Naive thymus-derived CD4-positive, alpha-beta T cell (primary cell): Measurements from ENCODE around the gene ZNF280A. TPM values are rescaled to one million over a fixed set of nuclear protein-coding genes. Genes with fewer than 3 reads are reported as not detected.

ENCODE experiments used
- ATAC-seq: fragments of 150-1000 bp; cut with Tn5 transposase; 2 replicates; pipeline ENCODE4 v1.10.0; 2021; ENCODE audit warnings: mild to moderate bottlenecking, moderate library complexity
- CTCF ChIA-PET: fragments of 350-600 bp; sonication (Branson Sonifier 250); formaldehyde crosslinking; loops from one replicate; lab custom pipeline; 2021; ENCODE audit warnings: antibody characterized with exemption; lab: Charles Lee
- POLR2A ChIA-PET: fragments of 350-600 bp; sonication (Branson Sonifier 250); formaldehyde crosslinking; loops from one replicate; lab custom pipeline; 2021; ENCODE audit warnings: antibody characterized with exemption, inconsistent platforms; lab: Charles Lee
- DNase-seq, 9 donors: peaks; one replicate each; pipeline versions ENCODE4 v3.0.0 to v3.0.0-alpha.2; 2020 to 2022; ENCODE audit warnings: mixed read lengths in 1 of 9
- H3K27ac ChIP-seq: one replicate; pipeline ENCODE4 v1.7.0; 2013; ENCODE audit warnings: mild to moderate bottlenecking, low read depth, low read length, moderate library complexity
- H3K27me3 ChIP-seq, 2 donors: one replicate each; pipeline ENCODE4 v1.7.0; 2013; ENCODE audit warnings: low read length in 2 of 2, mild to moderate bottlenecking in 2 of 2, moderate library complexity in 2 of 2; ENCODE audit not compliant: control insufficient read depth in 2 of 2, insufficient read depth in 2 of 2
- H3K36me3 ChIP-seq, 3 experiments: 1 replicate in 2 of 3; 2 replicates in 1 of 3; pipeline ENCODE4 v1.7.0; 2013; ENCODE audit warnings: low read length in 3 of 3, mild to moderate bottlenecking in 3 of 3, moderate library complexity in 1 of 3; ENCODE audit not compliant: insufficient read depth in 3 of 3, control insufficient read depth in 2 of 3
- H3K4me1 ChIP-seq, 2 donors: one replicate each; pipeline ENCODE4 v1.7.0; 2013; ENCODE audit warnings: low read length in 2 of 2, mild to moderate bottlenecking in 2 of 2, moderate library complexity in 1 of 2; ENCODE audit not compliant: control insufficient read depth in 2 of 2, insufficient read depth in 2 of 2
- H3K4me3 ChIP-seq: 2 replicates; pipeline ENCODE4 v1.7.0; 2013; ENCODE audit warnings: mild to moderate bottlenecking, low read length
- H3K9me3 ChIP-seq, 3 experiments: 1 replicate in 2 of 3; 2 replicates in 1 of 3; pipeline ENCODE4 v1.7.0; 2013; ENCODE audit warnings: low read length in 3 of 3; ENCODE audit not compliant: control insufficient read depth in 2 of 3
- H3K27ac Mint-ChIP-seq, 9 donors: one replicate each; pipeline ENCODE4 v1.8.0; 2020 to 2022; ENCODE audit warnings: mixed read lengths in 9 of 9, mild to moderate bottlenecking in 8 of 9, moderate library complexity in 5 of 9, inconsistent platforms in 2 of 9
- H3K27me3 Mint-ChIP-seq, 5 donors: one replicate each; pipeline ENCODE4 v1.8.0; 2021 to 2022; ENCODE audit warnings: mixed read lengths in 5 of 5, mild to moderate bottlenecking in 1 of 5
- H3K36me3 Mint-ChIP-seq, 5 donors: one replicate each; pipeline ENCODE4 v1.8.0; 2020 to 2022; ENCODE audit warnings: mixed read lengths in 5 of 5, mild to moderate bottlenecking in 3 of 5, inconsistent platforms in 1 of 5
- H3K4me1 Mint-ChIP-seq, 7 donors: one replicate each; pipeline ENCODE4 v1.8.0; 2020 to 2022; ENCODE audit warnings: mixed read lengths in 7 of 7, mild to moderate bottlenecking in 3 of 7, inconsistent platforms in 1 of 7
- H3K4me3 Mint-ChIP-seq, 10 donors: one replicate each; pipeline ENCODE4 v1.8.0; 2020 to 2022; ENCODE audit warnings: mild to moderate bottlenecking in 10 of 10, mixed read lengths in 10 of 10, moderate library complexity in 6 of 10, inconsistent platforms in 2 of 10
- H3K9me3 Mint-ChIP-seq, 11 donors: one replicate each; pipeline ENCODE4 v1.8.0; 2020 to 2022; ENCODE audit warnings: mixed read lengths in 11 of 11, mild to moderate bottlenecking in 4 of 11, inconsistent platforms in 1 of 11, moderate library complexity in 1 of 11
- intact Hi-C, 2 donors: fragments of 100-400 bp; cut with micrococcal nuclease; formaldehyde crosslinking; loops; one replicate each; pipeline ENCODE4 v1.15.1; 2023
- polyA plus RNA-seq, 2 donors: library from polyadenylated mRNA; unstranded; fragments of 300-500 nt; fragmentation: Illumina TruSeq; gene quantifications; one replicate each; pipeline ENCODE4 v1.2.3, GENCODE V29; 2021
- total RNA-seq, 6 experiments: library from RNA in 5 of 6; stranded (reverse) in 5 of 6; gene quantifications; 1 replicate in 5 of 6; 2 replicates in 1 of 6; pipeline ENCODE4 v1.2.3 and lab custom pipeline; 2021 to 2026

The ZNF280A gene
- total and polyA plus RNA-seq, 7 experiments from 2014 or later = not detected

DNA sequence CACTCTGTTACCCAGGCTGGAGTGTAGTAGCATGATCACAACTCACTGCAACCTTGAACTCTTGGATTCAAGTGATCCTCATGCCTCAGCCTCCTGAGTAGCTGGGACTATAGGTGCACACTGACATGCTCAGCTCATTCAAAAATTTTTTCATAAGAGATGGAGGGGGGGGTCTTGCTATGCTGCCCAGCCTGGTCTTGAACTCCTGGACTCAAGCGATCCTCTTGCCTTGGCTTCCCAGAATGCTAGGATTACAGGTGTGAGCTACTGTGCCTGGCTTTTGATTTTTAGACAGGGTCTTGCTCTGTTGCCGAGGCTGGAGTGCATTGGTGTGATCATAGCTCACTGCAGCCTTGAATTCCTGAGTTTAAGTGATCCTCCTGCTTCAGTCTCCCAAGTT is 25.0 kb upstream of the ZNF280A start:
- Mint-ChIP-seq H3K9me3 (no peaks in the 10 kb centered on the region), H3K27me3 (peaks cover 0 to 8% (median 3%) of the 10 kb centered on the region in 5 donors), H3K36me3 (no peaks in the 10 kb centered on the region), H3K4me3 (no peak overlapping the region), H3K4me1 (no peaks in the 10 kb centered on the region), H3K27ac (no peak overlapping the region)
- Histone ChIP-seq H3K9me3 (no peaks in the 10 kb centered on the region), H3K36me3 (no peaks in the 10 kb centered on the region), H3K27ac (no peak overlapping the region), H3K4me3 (no peak overlapping the region), H3K4me1 (no peaks in the 10 kb centered on the region), H3K27me3 (peaks cover 0 to 2% of the 10 kb centered on the region in 2 donors)
- POLR2A ChIA-PET = no interaction called here
- CTCF ChIA-PET = interaction anchor here (1.1 kb wide), 1 partner anchor 32 kb away, joined by 3 read pairs; no protein-coding TSS in a partner anchor
- DNase-seq = no peak
- intact Hi-C loops = no loop called here
- no peak for ATAC-seq

DNA sequence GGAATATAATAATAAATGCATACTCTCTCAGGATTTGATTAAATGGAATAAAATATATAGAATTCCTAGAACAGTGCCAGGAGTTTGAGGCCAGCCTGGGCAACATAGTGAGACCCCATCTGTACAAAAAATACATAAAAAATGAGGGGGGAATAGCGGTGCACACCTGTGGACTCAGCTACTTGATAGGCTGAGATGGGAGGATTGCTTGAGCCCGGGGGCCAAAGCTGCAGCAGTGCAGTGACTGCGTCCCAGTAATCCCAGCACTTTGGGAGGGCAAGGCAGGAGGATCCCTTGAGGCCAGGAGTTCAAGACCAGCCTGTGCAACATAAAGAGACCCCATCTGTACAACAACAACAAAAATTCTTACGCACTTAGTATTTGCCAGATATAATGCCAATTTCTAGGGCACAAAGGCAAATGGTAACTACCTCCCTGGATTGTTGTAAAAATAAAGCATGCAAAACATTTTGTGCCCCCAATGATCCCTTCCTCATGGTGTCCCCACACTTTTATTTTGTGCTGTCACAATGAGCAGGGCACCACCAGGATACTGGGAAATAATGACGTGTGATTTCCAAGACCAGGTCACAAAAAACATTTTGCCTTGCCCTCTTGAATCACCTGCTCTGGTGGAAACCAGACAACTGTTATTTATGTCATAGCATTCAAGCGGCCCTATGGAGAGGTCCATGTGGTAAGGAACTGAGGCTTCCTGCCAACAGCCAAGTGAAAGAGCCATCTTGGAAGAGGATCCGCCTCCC is 18.3 kb upstream of the ZNF280A start:
- DNase-seq (no peak), ATAC-seq (no peak)
- H3K27me3 Mint-ChIP-seq = peaks cover 0 to 12% (median 6%) of the 10 kb centered on the region in 5 donors
- intact Hi-C loops = no loop called here
- no peak overlapping the region for H3K27ac Mint-ChIP-seq
- no peaks in the 10 kb centered on the region for H3K4me1 Mint-ChIP-seq
- no peak overlapping the region for H3K27ac ChIP-seq
- no peak overlapping the region for H3K4me3 ChIP-seq
- POLR2A ChIA-PET = no interaction called here
- H3K4me3 Mint-ChIP-seq = no peak overlapping the region
- H3K9me3 Mint-ChIP-seq = no peaks in the 10 kb centered on the region
- CTCF ChIA-PET = no interaction called here
- H3K36me3 ChIP-seq = no peaks in the 10 kb centered on the region
- H3K36me3 Mint-ChIP-seq = no peaks in the 10 kb centered on the region
- no peaks in the 10 kb centered on the region for H3K4me1 ChIP-seq
- no peaks in the 10 kb centered on the region for H3K9me3 ChIP-seq
- peaks cover 0 to 2% of the 10 kb centered on the region in 2 donors for H3K27me3 ChIP-seq

DNA sequence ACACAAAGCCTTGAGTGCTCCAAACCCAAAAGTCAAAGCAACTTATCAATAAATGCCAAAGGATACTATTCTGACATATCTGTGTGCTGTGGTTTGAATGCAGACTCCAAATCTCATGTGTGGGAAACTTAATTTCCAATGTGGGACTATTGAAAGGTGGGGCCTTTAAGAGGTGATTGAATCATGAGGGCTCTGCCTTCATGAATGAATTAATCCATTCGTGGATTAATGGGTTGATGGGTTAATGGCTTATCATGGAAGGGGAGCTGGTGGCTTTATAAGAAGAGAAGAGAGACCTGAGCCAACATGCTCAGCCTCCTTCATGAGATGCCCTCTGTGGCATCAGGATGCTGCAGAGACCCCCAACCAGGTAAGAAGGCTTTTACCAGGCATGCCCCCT is 16.8 kb upstream of the ZNF280A start:
- no peak for ATAC-seq
- intact Hi-C loops = no loop called here
- DNase-seq = no peak
- no peak overlapping the region for H3K4me3 Mint-ChIP-seq
- Histone ChIP-seq H3K27me3 (peaks cover 0 to under 1% of the 10 kb centered on the region in 2 donors), H3K4me3 (no peak overlapping the region), H3K4me1 (no peaks in the 10 kb centered on the region), H3K27ac (no peak overlapping the region), H3K36me3 (no peaks in the 10 kb centered on the region), H3K9me3 (no peaks in the 10 kb centered on the region)
- H3K9me3 Mint-ChIP-seq = no peaks in the 10 kb centered on the region
- H3K27ac Mint-ChIP-seq = no peak overlapping the region
- peaks cover 0 to 11% (median 4%) of the 10 kb centered on the region in 5 donors for H3K27me3 Mint-ChIP-seq
- ChIA-PET POLR2A (interaction anchor here (0.6 kb wide), 1 partner anchor 42 kb away, joined by 3 read pairs; no protein-coding TSS in a partner anchor), CTCF (no interaction called here)
- no peaks in the 10 kb centered on the region for H3K4me1 Mint-ChIP-seq
- no peaks in the 10 kb centered on the region for H3K36me3 Mint-ChIP-seq

DNA sequence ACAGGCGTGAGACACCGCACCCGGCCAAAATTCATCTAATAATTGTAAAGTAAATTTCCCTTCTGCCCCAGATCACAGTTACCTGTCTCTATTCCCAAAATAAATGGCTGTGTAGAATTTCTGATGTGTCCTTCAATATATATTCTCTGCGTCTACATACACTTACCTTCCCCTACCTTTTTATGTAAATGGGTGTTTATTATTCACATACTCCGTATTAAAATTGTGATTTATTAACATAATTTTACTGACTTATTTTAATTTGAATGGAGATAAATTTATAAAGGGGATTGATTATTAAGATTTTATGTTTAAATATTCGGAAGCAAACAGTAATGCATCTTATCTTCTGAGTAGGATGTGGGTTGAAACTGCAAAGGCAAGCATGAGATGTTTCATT is 16.4 kb upstream of the ZNF280A start:
- no peak for DNase-seq
- ChIA-PET CTCF (no interaction called here), POLR2A (no interaction called here)
- Histone ChIP-seq H3K4me3 (no peak overlapping the region), H3K4me1 (no peaks in the 10 kb centered on the region), H3K27ac (no peak overlapping the region), H3K27me3 (no peaks in the 10 kb centered on the region), H3K9me3 (no peaks in the 10 kb centered on the region), H3K36me3 (no peaks in the 10 kb centered on the region)
- Mint-ChIP-seq H3K9me3 (no peaks in the 10 kb centered on the region), H3K4me1 (no peaks in the 10 kb centered on the region), H3K27ac (no peak overlapping the region), H3K27me3 (peaks cover 0 to 11% (median 4%) of the 10 kb centered on the region in 5 donors), H3K4me3 (no peak overlapping the region), H3K36me3 (no peaks in the 10 kb centered on the region)
- ATAC-seq = no peak
- intact Hi-C loops = no loop called here

DNA sequence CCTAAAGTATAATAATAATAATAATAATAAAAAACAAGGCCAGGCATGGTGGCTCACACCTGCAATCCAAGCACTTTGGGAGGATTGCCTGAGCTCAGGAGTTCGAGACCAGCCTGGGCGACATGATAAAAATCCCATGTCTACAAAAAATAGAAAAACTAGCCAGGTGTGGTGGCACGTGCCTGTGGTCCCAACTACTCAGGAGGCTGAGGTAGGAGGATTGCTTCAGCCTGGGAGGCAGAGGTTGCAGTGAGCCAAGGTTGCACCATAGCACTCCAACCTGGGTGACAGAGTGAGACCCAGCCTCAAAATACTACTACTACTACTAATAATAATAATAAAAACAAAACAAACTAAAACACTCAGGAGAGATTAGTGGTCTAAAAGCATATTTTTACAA is 15.6 kb upstream of the ZNF280A start:
- H3K27me3 Mint-ChIP-seq = peaks cover 0 to 11% (median 4%) of the 10 kb centered on the region in 5 donors
- ATAC-seq (no peak), DNase-seq (no peak)
- intact Hi-C loops = no loop called here
- H3K4me1 Mint-ChIP-seq = no peaks in the 10 kb centered on the region
- H3K4me3 Mint-ChIP-seq = no peak overlapping the region
- H3K36me3 Mint-ChIP-seq = no peaks in the 10 kb centered on the region
- Histone ChIP-seq H3K9me3 (no peaks in the 10 kb centered on the region), H3K36me3 (no peaks in the 10 kb centered on the region), H3K27me3 (no peaks in the 10 kb centered on the region), H3K4me1 (no peaks in the 10 kb centered on the region), H3K4me3 (no peak overlapping the region), H3K27ac (no peak overlapping the region)
- H3K9me3 Mint-ChIP-seq = no peaks in the 10 kb centered on the region
- no peak overlapping the region for H3K27ac Mint-ChIP-seq
- POLR2A ChIA-PET = no interaction called here
- CTCF ChIA-PET = no interaction called here

DNA sequence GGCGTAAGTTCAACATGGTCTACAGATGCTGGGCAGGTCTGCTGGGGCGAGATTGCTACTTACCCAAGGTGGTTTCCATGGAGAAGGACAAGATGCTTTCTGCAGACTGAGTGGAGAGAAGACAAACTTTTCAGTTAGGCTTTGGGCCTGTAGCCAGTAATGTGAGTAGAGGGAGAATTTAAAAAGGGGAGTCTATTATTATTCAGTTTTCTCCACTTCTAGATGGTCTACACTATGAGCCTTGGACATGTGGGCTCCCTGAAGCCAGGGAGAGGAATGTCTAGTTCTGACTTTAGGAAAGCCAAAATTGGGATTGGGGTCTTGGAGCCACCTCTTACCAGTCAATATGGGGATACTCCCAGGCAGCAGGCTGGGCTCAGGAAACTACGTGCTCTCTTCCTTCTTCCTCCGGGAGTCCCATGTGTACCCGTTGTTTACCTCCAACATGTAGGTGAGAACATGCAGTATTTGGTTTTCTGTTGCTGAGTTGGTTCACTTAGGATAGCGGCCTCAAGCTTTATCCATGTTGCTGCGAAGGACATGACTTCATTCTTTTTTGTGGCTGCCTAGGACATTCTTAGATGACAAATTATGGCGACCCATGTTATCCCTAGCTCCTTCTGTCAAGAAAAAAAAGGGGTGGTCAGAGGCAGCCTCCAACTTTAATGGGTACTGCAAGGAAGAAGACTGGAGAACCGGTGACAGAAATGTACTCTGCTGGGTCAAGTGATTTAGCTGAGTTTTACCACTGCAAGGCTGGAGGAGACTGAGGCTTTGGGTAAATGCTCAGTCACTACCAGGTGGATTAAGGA is 14.7 kb upstream of the ZNF280A start:
- Mint-ChIP-seq H3K4me1 (no peaks in the 10 kb centered on the region), H3K36me3 (no peaks in the 10 kb centered on the region), H3K27me3 (peaks cover 0 to 11% (median 4%) of the 10 kb centered on the region in 5 donors), H3K9me3 (no peaks in the 10 kb centered on the region), H3K27ac (no peak overlapping the region), H3K4me3 (no peak overlapping the region)
- no peaks in the 10 kb centered on the region for H3K36me3 ChIP-seq
- no peaks in the 10 kb centered on the region for H3K9me3 ChIP-seq
- ATAC-seq (no peak), DNase-seq (no peak)
- no peak overlapping the region for H3K27ac ChIP-seq
- intact Hi-C loops = no loop called here
- H3K4me3 ChIP-seq = no peak overlapping the region
- ChIA-PET POLR2A (no interaction called here), CTCF (no interaction called here)
- no peaks in the 10 kb centered on the region for H3K27me3 ChIP-seq
- no peaks in the 10 kb centered on the region for H3K4me1 ChIP-seq
